GM19239 (cell line): ENCODE measurements around the gene MT3.

ENCODE experiments used
- DNase-seq: peaks from one replicate; pipeline ENCODE4 v3.0.0; 2011; ENCODE audit warnings: low spot score; ENCODE audit not compliant: insufficient read length
- FAIRE-seq: peaks from 2 replicates; lab custom pipeline; 2011; peaks lifted over from hg19 to GRCh38; lab: Jason Lieb, UNC

The MT3 gene

GRCh38 chr16:56625943-56626654, 36.8 kb downstream of the MT3 start:
- FAIRE-seq (no peak), DNase-seq (no peak)

- DNase-seq (no peak), FAIRE-seq (no peak)
These were observed 37.4 kb downstream of the MT3 start for GRCh38 chr16:56626685-56627084.

GRCh38 chr16:56628486-56629350, 39.4 kb downstream of the MT3 start:
- FAIRE-seq (no peak), DNase-seq (no peak)

GRCh38 chr16:56629531-56629930, 40.2 kb downstream of the MT3 start:
- DNase-seq (no peak), FAIRE-seq (no peak)

DNA sequence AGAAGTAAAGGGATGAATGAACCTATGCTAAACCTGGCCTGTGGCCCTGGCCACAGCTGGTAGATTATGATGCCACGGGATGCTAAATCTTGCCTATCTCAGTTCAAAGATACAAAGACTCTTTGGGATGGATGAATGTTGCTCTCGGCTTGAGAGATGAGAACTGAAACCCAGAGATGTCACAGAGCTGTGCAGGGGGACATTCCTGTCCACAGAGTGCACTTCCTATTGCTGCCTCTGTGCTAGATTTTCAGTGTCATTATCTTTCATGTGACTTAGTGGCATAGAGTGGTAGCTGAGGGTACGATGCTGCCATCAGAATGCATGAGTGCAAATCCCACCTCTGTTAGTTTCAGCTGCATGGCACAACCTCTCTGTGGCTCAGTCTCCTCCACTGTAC, 40.8 kb downstream of the MT3 start:
- FAIRE-seq (peak; percentile 86), DNase-seq (peak; percentile 62)

DNA sequence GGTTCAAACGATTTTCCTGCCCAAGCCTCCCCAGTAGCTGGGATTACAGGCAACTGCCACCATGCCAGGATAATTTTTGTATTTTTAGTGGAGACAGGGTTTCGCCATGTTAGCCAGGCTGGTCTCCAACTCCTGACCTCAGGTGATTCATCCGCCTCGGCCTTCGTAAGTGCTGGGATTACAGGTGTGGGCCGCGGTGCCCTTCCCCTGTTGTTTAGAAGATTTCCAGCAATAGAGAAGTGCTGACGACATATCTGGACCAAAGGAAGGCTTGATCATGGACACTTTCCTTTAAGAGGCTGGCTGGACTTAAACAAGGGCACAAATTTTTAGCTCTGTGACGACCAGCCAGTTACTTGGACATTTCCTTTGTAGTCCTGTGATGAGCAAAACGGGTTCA, 41.9 kb downstream of the MT3 start:
- DNase-seq: no peak
- FAIRE-seq: no peak

DNA sequence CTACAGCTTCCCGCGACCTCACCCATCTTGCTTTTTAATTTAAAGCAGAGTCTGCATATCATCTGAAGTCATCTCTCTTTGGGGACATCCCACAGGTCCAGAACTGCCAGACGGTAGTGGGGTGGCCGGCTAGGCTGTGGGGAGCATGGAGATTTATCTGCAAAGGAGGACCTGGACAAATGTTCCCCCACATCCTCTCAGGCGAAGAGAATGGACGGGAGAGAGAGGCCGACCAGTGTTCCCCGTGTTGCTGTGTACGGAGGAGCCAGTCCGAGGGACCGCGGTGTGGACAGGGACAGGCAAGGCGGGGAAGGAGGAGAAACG, 42.5 kb downstream of the MT3 start:
- no peak for DNase-seq
- no peak for FAIRE-seq

DNA sequence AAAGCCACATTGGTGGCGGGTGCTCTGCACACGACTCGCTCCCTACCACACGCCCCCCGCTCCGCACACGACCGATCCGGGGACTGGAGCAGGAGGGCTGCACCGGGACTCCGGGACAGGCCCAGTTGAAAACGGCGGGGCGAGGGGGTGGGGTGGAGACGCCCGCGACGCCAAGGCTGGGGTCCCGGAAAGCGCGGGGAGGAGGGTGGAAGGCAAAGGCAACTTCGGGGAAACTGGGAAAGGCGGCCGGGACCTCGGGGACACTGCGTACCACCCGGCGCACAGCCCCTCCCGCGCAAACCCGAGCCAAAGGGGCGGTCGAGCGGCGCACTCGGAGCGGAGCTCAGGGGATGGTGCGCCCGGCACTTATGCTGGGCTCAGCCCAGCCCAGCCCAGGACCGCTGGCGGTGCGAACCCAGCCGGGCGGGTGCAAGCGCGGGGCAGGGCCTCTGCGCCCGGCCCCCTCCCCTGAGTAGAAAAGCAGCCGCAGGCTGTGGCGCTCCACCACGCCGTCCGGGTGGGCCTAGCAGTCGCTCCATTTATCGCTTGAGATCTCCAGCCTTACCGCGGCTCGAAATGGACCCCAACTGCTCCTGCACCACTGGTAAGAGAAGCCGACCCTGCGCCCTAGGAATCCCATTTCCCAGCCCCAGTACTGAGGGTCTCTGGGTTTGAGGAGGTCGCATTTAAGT, 43.0 kb downstream of the MT3 start, which contains the start of gene MT1M:
Gene MT1M (plus strand): TSS at position 504 of the 692 bp plus-strand sequence. CDS start 73 bp downstream, at position 577.
- DNase-seq (no peak), FAIRE-seq (no peak)

- FAIRE-seq: no peak
- no peak for DNase-seq
These were observed 43.6 kb downstream of the MT3 start for GRCh38 chr16:56632848-56633365.

GRCh38 chr16:56633535-56633934, 44.2 kb downstream of the MT3 start:
- FAIRE-seq (no peak), DNase-seq (no peak)

DNA sequence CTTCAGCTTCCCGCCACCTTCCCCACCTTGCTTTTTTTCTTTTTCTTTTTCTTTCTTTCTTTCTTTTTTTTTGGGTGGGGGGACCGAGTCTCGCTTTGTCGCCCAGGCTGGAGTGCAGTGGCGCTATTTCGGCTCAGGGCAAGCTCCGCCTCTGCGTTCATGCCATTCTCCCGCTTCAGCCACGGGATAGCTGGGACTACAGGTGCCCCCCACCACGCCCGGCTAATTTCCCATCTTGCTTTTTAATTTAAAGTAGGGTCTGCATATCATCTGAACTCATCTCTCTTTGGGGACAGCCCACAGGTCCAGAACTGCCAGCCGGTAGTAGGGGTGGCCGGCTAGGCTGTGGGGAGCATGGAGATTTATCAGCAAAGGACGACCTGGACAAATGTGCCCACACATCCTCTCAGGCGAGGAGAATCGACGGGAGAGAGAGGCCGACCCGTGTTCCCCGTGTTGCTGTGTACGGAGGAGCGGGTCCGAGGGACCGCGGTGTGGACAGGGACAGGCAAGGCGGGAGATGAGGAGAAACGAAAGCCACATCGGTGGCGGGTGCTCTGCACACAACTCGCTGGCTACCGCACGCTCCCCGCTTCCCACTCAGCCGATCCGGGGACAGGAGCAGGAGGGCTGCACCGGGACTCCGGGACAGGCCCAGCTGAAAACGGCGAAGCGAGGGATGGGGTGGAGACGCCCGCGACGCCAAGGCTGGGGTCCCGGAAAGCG, 45.5 kb downstream of the MT3 start:
- FAIRE-seq: no peak
- DNase-seq: no peak

GRCh38 chr16:56635441-56635967, 46.2 kb downstream of the MT3 start:
- no peak for FAIRE-seq

DNA sequence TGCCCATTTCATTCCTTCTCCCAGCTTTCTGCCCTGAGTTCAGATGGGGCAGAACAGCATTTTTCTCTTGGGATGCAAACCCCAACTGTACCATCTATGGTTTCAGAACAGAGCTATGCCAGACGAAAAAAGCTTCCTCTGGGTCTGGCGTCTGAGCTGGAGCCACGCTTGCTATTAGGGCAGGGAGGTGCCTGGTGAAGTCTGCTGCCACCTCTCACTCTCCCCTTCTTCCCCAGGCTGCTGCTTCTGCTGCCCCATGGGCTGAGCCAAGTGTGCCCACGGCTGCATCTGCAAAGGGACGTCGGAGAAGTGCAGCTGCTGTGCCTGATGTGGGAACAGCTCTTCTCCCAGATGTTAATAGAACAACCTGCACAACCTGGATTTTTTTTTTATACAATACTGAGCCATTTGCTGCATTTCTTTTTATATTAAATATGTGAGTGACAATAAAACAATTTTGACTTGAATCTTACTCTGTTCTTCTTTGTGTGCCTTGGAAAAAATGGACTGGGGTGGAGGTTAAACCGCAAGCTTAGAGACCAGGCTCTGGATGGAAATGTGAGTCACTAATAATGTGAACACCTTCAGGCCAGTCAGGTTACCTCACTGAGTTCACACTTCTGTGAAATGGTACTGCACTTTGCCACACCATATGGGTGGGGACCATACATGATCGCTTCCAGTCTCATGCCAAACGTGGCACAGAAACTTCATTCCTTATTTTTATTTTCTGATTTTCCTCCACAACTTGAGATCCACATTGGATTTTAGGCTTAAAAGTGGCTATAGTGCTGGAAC, 47.5 kb downstream of the MT3 start:
- FAIRE-seq: no peak
- no peak for DNase-seq

More at GRCh38 chr16:56635441-56635967, 46.2 kb downstream of the MT3 start:
- DNase-seq: no peak

DNA sequence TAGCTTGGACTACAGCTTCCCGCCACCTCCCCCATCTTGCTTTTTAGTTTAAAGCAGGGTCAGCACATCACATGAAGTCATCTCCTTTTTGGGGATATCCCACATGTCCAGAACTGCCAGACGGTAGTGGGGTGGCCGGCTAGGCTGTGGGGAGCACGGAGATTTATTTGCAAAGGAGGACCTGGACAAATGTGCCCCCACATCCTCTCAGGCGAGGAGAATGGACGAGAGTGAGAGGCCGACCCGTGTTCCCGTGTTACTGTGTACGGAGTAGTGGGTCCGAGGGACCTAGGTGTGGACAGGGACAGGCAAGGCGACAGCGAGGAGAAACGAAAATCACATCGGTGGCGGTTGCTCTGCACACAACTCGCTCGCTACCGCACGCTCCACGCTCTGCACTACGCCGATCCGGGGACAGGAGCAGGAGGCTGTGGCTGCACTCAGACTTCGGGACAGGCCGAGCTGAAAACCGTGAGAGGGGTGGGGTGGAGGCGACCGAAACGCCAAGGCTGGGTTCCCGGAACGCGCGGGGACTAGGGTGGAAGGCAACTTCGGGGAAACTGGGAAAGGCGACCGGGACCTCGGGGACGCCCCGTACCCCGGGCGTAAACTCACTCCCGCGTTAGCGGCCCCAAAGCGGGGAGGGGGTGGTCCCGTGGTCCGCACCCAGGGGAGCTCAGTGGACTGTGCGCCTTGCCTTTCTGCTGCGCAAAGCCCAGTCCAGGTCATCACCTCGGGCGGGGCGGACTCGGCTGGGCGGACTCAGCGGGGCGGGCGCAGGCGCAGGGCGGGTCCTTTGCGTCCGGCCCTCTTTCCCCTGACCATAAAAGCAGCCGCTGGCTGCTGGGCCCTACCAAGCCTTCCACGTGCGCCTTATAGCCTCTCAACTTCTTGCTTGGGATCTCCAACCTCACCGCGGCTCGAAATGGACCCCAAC, 48.8 kb downstream of the MT3 start, which contains the start of gene MT1A:
Gene MT1A (plus strand): TSS at position 853 of the 937 bp plus-strand sequence. CDS start 73 bp downstream, at position 926.
- DNase-seq (no peak), FAIRE-seq (no peak)

DNA sequence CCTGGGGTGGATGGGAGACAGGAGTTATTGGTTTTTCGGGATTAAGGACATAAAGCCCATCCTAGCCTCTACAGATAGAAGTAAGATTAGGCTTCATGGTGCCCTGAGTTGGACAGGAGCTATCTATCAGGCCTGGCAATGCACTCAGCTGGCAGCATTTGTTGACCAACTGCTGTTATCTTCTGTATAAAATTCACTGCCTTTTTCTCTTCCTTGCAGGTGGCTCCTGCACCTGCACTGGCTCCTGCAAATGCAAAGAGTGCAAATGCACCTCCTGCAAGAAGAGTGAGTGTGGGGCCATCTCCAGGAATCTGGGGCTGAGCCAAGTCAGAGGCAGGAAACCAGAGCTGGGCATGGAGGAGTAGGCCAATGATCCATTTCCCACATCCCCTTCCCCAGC, 49.7 kb downstream of the MT3 start:
- FAIRE-seq: no peak
- DNase-seq: no peak

- FAIRE-seq (no peak), DNase-seq (no peak)
These were observed 50.7 kb downstream of the MT3 start for GRCh38 chr16:56640076-56640475.
